Naive B cell (primary cell): Measurements from ENCODE around the gene PI4KA. TPM values are rescaled to one million over a fixed set of nuclear protein-coding genes. Genes with fewer than 3 reads are reported as not detected.
A peak's percentile ranks its signal among the peaks of the same experiment; 100 is the strongest.

ENCODE experiments used
- ATAC-seq, 2 donors: fragments of 150-1000 bp; cut with Tn5 transposase; 2 replicates each; pipeline ENCODE4 v1.10.0; 2021; ENCODE audit warnings: low read depth in 2 of 2, mild to moderate bottlenecking in 2 of 2, moderate library complexity in 2 of 2
- DNase-seq: peaks from one replicate; pipeline ENCODE4 v3.0.0; 2022
- H3K27ac Mint-ChIP-seq, 6 donors: one replicate each; pipeline ENCODE4 v1.8.0; 2020 to 2022; ENCODE audit warnings: mild to moderate bottlenecking in 6 of 6, mixed read lengths in 6 of 6, moderate library complexity in 5 of 6, inconsistent platforms in 2 of 6
- H3K27me3 Mint-ChIP-seq, 3 donors: one replicate each; pipeline ENCODE4 v1.8.0; 2021 to 2022; ENCODE audit warnings: mixed read lengths in 3 of 3, mild to moderate bottlenecking in 1 of 3
- H3K36me3 Mint-ChIP-seq, 2 donors: one replicate each; pipeline ENCODE4 v1.8.0; 2020 to 2022; ENCODE audit warnings: mixed read lengths in 2 of 2, inconsistent platforms in 1 of 2, mild to moderate bottlenecking in 1 of 2
- H3K4me1 Mint-ChIP-seq, 3 donors: one replicate each; pipeline ENCODE4 v1.8.0; 2020 to 2022; ENCODE audit warnings: mixed read lengths in 3 of 3, inconsistent platforms in 1 of 3, mild to moderate bottlenecking in 1 of 3, moderate library complexity in 1 of 3
- H3K4me3 Mint-ChIP-seq, 8 donors: one replicate each; pipeline ENCODE4 v1.8.0; 2020 to 2022; ENCODE audit warnings: mild to moderate bottlenecking in 8 of 8, mixed read lengths in 8 of 8, moderate library complexity in 8 of 8, inconsistent platforms in 2 of 8
- H3K9me3 Mint-ChIP-seq, 7 donors: one replicate each; pipeline ENCODE4 v1.8.0; 2020 to 2022; ENCODE audit warnings: mixed read lengths in 7 of 7, mild to moderate bottlenecking in 5 of 7, inconsistent platforms in 2 of 7, moderate library complexity in 1 of 7
- polyA plus RNA-seq, 6 donors: library from polyadenylated mRNA; unstranded; fragments of 300-500 nt; fragmentation: Illumina TruSeq; gene quantifications; one replicate each; pipeline ENCODE4 v1.2.3, GENCODE V29; 2021; ENCODE audit warnings: low read depth in 6 of 6

The PI4KA gene
- polyA plus RNA-seq, 6 donors from 2014 or later, result 25.6 to 68.3 (median 39.3) TPM

DNA sequence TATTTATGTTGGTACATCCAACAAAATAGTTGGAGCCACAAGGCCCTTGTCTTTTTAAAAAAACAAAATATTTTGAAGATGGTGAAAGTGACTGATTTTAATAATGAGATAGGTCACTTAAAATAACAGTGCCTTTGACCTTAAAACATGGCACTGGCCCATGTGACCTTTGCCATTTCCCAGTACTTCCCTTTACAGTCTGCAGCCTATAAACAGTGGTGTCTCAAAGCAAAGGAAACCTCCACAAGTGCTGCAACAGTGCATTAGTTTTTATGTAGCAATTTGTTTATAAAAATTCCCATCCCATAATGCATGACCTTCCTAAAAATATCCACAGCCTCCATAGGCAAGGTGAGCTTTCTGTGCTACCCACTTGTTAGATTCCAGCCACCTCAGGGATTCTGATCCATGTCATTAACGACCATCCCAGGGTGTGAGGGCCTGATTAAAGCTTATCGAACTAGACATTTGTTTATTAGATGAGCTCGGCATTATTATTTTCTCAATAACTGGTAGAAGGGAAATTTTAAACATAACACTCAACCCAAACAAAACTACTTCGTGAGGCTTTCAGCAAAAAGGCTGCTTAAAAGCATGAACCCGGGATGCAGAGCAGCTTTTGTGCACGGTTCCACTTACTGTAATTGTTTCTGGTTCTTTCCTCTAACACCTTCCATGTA, 30.6 kb upstream of the PI4KA start:
- peaks cover 0 to 9% (median 0%) of the 10 kb centered on the region in 3 donors for H3K4me1 Mint-ChIP-seq
- H3K27ac Mint-ChIP-seq, result no peak overlapping the region
- no peak for DNase-seq
- no peaks in the 10 kb centered on the region for H3K9me3 Mint-ChIP-seq
- ATAC-seq, result no peak
- no peaks in the 10 kb centered on the region for H3K27me3 Mint-ChIP-seq
- no peak overlapping the region for H3K4me3 Mint-ChIP-seq
- H3K36me3 Mint-ChIP-seq, result peaks cover 15 to 38% of the 10 kb centered on the region in 2 donors

DNA sequence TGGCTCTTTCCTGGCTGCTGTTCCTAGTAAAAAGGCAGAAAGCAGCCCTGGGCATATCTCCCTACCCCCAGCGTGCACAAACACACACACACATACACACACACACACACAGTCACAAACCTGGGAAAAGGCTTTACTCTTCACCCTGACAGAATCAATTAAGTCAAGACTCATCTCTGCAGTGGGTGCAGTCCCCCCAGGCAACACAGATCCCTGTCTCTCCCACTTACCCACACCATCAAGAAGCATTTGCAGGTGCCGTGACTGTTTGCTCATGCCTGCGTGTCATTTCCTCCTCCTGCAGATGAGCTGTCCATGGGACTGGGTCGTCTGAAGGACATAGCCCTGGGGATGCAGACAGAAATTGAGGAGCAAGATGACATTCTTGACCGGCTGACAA, 28.8 kb upstream of the PI4KA start:
- H3K27ac Mint-ChIP-seq, result peak overlapping the region in 2 of 6 donors; percentile 11 to 52
- no peaks in the 10 kb centered on the region for H3K27me3 Mint-ChIP-seq
- no peak for DNase-seq

DNA sequence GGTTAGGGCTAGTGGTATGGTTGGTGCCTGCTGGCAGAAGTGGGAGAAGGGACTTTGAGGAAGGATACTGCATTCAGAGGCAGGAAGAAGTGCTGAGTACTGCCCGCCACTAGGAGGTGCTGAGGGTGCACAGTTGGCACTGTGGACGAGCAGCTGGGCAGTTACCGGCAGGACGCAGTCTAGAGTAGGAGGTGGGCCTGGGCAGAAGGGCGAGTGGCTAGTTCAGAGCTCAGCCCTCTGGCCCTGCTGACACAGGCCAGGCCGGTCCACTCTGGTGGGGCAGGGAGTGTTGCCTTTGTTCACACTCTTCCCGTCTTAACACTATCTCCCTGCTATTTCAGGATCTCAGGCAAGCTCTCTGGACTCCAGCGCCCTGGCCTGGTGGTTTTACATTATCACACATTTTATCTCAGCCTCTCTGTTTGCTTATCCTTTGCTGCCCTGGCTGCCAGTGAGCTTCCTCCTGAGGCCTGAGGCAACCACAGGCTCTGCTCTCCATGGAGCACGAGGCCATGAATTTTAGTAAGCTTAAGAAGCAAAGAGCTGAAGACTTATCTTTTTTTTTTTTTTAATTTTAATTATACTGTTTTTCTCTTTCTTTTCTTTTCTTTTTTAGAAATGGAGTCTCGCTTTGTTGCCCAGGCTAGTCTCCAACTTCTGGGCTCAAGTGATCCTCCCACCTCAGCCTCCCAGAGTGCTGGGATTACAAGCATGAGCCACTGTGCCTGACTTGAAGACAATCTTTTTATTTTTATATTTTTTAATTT, 27.1 kb upstream of the PI4KA start:
- H3K4me3 Mint-ChIP-seq, result no peak overlapping the region
- peak; percentile 28 for DNase-seq
- H3K9me3 Mint-ChIP-seq, result no peaks in the 10 kb centered on the region
- peak overlapping the region in 2 of 6 donors; percentile 20 to 43 for H3K27ac Mint-ChIP-seq
- H3K36me3 Mint-ChIP-seq, result peaks cover 29 to 59% of the 10 kb centered on the region in 2 donors
- ATAC-seq, result peak; percentile 64
- H3K4me1 Mint-ChIP-seq, result peaks cover 0 to 9% (median 0%) of the 10 kb centered on the region in 3 donors
- H3K27me3 Mint-ChIP-seq, result no peaks in the 10 kb centered on the region

More for the DNA sequence above, 28.8 kb upstream of the PI4KA start:
- no peak for ATAC-seq
- Mint-ChIP-seq H3K9me3 (no peaks in the 10 kb centered on the region), H3K4me3 (no peak overlapping the region), H3K4me1 (peaks cover 0 to 9% (median 0%) of the 10 kb centered on the region in 3 donors), H3K36me3 (peaks cover 24 to 52% of the 10 kb centered on the region in 2 donors)

DNA sequence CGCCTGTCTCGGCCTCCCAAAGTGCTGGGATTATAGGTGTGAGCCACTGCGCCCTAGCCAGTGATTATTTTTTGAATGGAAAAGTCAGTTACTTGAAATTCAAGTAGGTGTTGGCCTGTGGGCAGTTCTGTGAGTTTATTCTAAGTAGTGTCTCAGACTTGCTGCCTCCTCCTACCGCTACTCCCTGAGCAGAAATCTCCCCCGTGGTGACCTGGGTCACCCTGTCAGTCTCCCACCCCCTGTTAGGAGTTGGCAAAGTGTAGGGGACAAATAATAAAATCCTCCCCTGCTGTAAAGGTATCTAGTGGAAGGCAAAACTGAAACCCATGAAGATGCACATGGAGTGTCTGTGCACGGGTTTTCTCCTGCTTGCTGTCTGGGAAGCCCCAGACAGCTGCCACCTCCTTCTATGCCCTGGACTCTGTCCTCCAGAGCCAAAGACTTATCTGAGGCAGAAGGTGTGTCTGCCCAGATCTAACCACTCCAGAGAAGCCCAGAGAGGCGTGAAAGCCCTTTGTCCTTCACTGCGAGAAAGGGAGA, 26.5 kb upstream of the PI4KA start:
- no peak for ATAC-seq
- Mint-ChIP-seq H3K27ac (peak overlapping the region in 1 of 6 donors; percentile 15), H3K4me3 (no peak overlapping the region), H3K4me1 (peaks cover 0 to 9% (median 0%) of the 10 kb centered on the region in 3 donors), H3K9me3 (no peaks in the 10 kb centered on the region), H3K36me3 (peaks cover 29 to 58% of the 10 kb centered on the region in 2 donors), H3K27me3 (no peaks in the 10 kb centered on the region)
- DNase-seq, result no peak

DNA sequence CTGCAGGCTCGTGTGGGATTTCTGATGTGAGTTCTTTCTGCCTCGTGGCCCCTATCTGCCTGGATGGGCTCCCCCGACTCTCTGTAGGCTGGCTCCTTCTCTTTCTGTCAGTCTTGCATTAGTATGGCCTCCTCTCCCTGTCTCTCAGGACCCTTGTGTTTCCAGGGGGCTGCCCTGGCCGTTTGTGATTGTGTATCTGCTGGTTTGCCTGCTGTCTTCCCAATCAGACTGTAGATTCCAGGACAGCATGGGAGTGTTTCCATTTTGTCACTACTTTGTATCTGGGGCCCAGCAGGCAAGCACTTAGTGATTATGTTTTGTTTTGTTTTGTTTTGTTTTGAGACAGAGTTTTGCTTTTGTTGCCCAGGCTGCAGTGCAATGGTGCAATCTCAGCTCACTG, 25.8 kb upstream of the PI4KA start:
- peaks cover 0 to 9% (median 0%) of the 10 kb centered on the region in 3 donors for H3K4me1 Mint-ChIP-seq
- H3K27ac Mint-ChIP-seq, result peak overlapping the region in 1 of 6 donors; percentile 85
- ATAC-seq, result no peak
- no peak for DNase-seq
- no peaks in the 10 kb centered on the region for H3K9me3 Mint-ChIP-seq
- H3K36me3 Mint-ChIP-seq, result peaks cover 25 to 52% of the 10 kb centered on the region in 2 donors
- H3K27me3 Mint-ChIP-seq, result no peaks in the 10 kb centered on the region
- no peak overlapping the region for H3K4me3 Mint-ChIP-seq

DNA sequence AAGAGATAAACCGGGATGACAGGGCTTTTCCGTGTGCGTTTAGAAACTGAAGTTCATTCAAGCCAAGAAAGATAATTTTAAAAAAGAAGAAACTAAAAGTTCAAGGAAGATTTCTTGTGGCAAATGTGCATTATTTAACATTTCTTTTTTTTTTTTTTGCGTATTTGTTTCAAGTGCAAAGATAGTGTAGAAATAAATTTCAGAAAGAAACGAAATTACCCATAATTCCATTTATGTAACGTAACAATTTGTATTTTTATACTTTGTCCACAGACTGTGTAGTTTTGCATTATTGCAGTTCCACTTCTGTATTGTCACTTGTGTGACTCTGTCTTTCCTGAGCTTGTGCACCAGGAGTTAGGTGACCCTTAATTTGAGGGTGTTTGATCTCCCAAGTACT, 24.2 kb upstream of the PI4KA start:
- Mint-ChIP-seq H3K9me3 (no peaks in the 10 kb centered on the region), H3K27me3 (no peaks in the 10 kb centered on the region), H3K4me1 (peaks cover 0 to 9% (median 0%) of the 10 kb centered on the region in 3 donors), H3K36me3 (peaks cover 21 to 37% of the 10 kb centered on the region in 2 donors), H3K27ac (no peak overlapping the region), H3K4me3 (no peak overlapping the region)
- DNase-seq (no peak), ATAC-seq (no peak)

DNA sequence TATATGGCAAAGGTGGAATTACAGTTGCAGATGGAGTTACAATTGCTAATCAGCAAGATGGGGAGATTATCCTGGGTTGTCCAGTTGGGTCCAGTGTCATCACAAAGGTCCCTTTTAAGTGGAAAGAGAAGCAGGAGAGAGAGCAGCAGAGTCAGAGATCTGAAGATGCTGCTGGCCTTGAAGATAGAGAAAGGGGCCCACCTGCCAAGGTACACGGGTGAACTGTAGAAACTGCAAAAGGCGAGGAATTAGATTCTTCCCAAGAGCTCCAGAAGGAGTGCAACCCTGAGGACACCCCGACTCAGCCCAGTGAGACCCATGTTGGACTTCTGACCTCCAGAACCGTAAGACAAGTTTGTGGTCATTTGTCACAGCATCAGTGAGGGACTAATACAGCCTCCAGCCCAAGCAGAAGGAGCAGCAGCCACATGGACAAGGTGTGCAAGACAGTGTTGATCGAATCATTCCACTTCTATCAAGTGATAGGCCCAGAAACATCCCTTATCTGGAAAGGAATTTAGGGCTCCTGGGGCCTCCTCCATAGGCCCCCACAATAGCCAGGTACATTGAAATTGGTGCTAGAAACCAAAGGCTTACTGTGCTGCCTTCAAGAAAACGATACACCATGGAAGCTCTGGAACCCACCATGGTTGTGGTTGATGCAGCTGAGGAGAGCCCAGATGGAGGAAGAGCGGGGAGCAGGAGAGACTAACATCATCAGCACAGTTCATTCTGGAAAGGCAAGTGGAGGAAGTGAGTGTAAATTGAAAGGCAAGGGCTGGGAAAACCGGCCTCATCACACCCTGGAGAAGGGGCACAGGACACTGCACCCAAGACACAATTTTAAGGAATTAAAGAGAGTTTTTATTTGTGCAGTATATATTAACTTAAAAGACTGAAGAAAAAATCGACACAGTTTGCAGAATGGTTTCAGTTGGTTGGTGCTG, 23.5 kb upstream of the PI4KA start:
- no peak overlapping the region for H3K4me3 Mint-ChIP-seq
- peaks cover 0 to 9% (median 0%) of the 10 kb centered on the region in 3 donors for H3K4me1 Mint-ChIP-seq
- DNase-seq (no peak), ATAC-seq (no peak)
- H3K36me3 Mint-ChIP-seq, result peaks cover 14 to 30% of the 10 kb centered on the region in 2 donors
- H3K27ac Mint-ChIP-seq, result peak overlapping the region in 1 of 6 donors; percentile 89
- H3K27me3 Mint-ChIP-seq, result no peaks in the 10 kb centered on the region
- H3K9me3 Mint-ChIP-seq, result no peaks in the 10 kb centered on the region

DNA sequence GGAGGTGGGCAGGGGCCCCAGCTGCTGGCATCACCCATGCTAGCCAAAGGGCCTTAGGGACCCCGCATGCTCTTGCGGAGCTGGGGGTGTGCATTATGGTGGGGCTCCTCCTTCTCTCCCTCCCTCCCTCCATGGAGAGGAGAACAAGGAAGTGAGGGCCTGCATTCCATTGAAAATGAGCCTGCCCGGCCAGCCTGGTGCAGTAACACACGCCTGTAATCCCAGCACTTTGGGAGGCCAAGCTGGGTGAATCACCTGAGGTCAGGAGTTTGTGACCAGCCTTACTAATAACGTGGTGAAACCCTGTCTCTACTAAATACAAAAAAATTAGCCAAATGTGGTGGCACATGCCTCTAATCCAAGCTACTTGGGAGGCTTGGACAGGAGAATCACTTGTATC, 22.6 kb upstream of the PI4KA start:
- peaks cover 14 to 27% of the 10 kb centered on the region in 2 donors for H3K36me3 Mint-ChIP-seq
- DNase-seq (no peak), ATAC-seq (no peak)
- no peaks in the 10 kb centered on the region for H3K9me3 Mint-ChIP-seq
- peaks cover 0 to 9% (median 0%) of the 10 kb centered on the region in 3 donors for H3K4me1 Mint-ChIP-seq
- no peaks in the 10 kb centered on the region for H3K27me3 Mint-ChIP-seq
- H3K4me3 Mint-ChIP-seq, result no peak overlapping the region
- H3K27ac Mint-ChIP-seq, result peak overlapping the region in 2 of 6 donors; percentile 29 to 41

DNA sequence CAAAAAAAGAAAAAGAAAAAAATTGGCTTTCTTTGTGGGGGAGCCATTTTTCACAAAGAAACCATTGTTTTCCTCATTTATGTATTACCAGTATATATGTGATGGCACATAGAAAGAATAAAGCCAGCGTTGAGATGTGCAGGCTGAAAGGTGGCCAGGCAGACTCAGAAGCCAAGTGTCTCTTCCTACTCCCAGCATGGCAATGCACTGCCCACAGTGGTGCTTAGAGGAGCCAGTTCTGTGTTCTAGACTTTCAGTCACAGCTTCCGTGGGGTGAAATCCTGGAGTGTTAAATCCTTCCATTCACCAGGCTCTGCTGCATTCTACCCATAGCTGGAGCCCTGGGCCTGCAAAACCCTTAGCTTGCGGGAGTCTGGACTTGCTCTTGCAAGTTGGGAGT, 19.1 kb upstream of the PI4KA start:
- H3K27me3 Mint-ChIP-seq, result no peaks in the 10 kb centered on the region
- DNase-seq (no peak), ATAC-seq (no peak)
- no peak overlapping the region for H3K4me3 Mint-ChIP-seq
- peaks cover 9 to 11% of the 10 kb centered on the region in 2 donors for H3K36me3 Mint-ChIP-seq
- H3K27ac Mint-ChIP-seq, result no peak overlapping the region
- no peaks in the 10 kb centered on the region for H3K9me3 Mint-ChIP-seq
- H3K4me1 Mint-ChIP-seq, result peaks cover 0 to 6% (median 0%) of the 10 kb centered on the region in 3 donors

DNA sequence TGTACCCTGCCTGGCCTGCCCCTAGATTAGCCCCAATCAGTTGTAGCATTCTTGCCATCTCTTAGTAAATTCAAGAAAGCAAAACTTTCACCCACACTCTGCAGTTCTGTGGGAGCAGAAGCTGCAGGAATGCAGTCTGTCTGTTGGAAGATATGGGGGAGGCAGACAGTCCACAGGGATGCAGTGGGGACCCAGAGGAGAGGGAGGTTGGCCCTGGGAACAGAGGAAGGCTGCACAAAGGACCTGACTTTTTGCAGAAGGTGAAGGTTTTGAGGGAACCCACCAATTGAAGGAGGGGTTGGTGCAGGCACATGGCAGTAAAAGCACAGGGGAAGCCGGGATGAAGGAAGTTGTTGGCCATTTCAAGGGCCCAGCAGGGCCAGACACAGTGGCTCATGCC, 16.7 kb upstream of the PI4KA start:
- DNase-seq (no peak), ATAC-seq (no peak)
- no peak overlapping the region for H3K4me3 Mint-ChIP-seq
- no peaks in the 10 kb centered on the region for H3K9me3 Mint-ChIP-seq
- peak overlapping the region in 1 of 6 donors; percentile 44 for H3K27ac Mint-ChIP-seq
- no peaks in the 10 kb centered on the region for H3K27me3 Mint-ChIP-seq
- H3K36me3 Mint-ChIP-seq, result no peaks in the 10 kb centered on the region
- H3K4me1 Mint-ChIP-seq, result peaks cover 0 to 6% (median 0%) of the 10 kb centered on the region in 3 donors

DNA sequence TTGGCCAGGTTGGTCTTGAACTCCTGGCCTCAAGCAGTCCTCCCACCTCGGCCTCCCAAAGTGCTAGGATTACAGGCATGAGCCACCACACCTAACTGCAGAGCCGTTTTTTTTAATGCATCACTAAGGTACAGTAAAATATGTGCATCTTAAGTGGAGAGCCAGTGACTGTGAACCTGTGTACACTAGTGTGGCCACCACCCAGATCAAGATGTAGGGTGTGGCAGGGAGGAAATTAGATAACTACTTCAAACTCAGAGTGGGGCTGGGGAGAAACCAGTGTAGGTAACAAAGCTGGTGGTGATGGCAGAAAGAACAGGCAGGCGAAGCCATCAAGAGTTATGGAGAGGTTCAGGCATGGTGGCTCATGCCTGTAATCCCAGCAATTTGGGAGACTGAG, 14.6 kb upstream of the PI4KA start:
- H3K9me3 Mint-ChIP-seq, result no peaks in the 10 kb centered on the region
- peaks cover 0 to 7% of the 10 kb centered on the region in 2 donors for H3K36me3 Mint-ChIP-seq
- H3K27ac Mint-ChIP-seq, result peak overlapping the region in 1 of 6 donors; percentile 50
- no peak for DNase-seq
- no peaks in the 10 kb centered on the region for H3K27me3 Mint-ChIP-seq
- H3K4me1 Mint-ChIP-seq, result peaks cover 0 to 9% (median 0%) of the 10 kb centered on the region in 3 donors
- no peak overlapping the region for H3K4me3 Mint-ChIP-seq
- no peak for ATAC-seq

DNA sequence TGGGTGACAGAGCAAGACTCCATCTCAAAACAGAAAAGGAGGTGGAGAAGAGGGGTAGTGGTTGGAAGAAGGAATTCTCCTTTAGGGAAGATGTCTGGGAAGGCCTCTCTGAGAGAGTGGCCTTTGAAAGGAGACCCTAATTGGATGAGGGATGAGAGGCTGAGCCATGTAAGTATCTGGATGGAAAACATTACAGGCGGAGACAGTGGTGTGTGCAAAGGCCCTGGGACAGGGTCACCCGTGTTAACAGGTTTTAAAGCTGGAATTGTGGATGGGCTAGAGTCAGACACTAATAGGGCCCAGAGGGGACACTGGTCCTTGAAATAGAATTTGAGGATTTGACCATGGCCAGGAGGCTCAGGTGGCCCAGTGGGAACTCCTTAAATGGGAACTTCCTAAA, 10.6 kb upstream of the PI4KA start:
- ATAC-seq, result no peak
- peaks cover 6 to 12% of the 10 kb centered on the region in 2 donors for H3K36me3 Mint-ChIP-seq
- no peaks in the 10 kb centered on the region for H3K9me3 Mint-ChIP-seq
- DNase-seq, result no peak
- no peak overlapping the region for H3K27ac Mint-ChIP-seq
- no peak overlapping the region for H3K4me3 Mint-ChIP-seq
- peaks cover 4 to 14% (median 12%) of the 10 kb centered on the region in 3 donors for H3K4me1 Mint-ChIP-seq
- no peaks in the 10 kb centered on the region for H3K27me3 Mint-ChIP-seq
